Femur (tissue), 1 donor: Measurements from ENCODE around the gene FRMD4B.
"Not testable (repeated sequence)": the region's sequence is repeated elsewhere in the genome, so short reads cannot be mapped to it uniquely, and the experiment has no call there.

Experiments
- DNase-seq: peaks from one replicate; pipeline ENCODE4 v3.0.0-alpha.2; 2017

Gene FRMD4B

DNA sequence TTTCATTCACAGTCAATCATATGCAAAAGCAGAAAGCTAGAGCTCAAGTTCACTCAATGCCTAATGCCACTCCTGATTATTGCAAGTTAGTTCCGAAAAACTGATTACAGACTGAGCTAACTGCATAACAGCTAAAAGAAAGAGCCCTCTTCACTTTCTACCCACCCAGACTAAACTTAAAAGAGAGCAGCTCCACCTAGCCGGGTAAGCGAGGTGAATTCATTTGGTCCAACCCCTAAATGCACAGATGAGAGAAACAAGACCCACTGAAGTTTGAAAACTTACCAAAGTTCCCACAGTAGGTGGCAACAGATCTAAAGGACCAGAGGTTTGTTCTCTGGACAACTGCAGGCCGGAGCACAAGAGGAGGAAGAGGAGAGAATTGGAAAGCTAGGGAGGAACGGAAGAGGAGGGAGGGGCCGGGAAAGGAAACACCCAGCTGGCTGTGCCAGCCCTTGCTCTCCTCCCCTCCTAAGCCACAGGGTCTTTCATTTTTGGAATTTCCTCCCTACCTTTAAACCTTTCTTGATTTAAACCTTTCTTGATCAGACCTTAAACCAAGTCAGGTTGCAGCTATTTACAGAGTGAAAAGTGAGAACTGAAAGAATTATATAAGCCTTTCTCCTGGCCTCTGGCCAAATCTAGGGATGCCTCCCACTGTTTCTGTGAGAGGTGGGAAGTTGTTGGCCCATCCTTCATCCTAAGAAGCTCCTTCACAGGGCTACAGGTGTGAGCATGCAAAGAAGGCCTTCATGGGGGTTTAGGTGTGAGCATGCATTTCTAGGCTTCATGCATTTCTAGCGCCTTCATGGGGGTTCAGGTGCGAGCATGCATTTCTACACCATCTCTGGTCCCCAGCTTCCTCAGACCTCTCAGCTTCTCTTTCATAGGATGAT lies 148.8 kb downstream of the FRMD4B start:
- DNase-seq = no peak

DNA sequence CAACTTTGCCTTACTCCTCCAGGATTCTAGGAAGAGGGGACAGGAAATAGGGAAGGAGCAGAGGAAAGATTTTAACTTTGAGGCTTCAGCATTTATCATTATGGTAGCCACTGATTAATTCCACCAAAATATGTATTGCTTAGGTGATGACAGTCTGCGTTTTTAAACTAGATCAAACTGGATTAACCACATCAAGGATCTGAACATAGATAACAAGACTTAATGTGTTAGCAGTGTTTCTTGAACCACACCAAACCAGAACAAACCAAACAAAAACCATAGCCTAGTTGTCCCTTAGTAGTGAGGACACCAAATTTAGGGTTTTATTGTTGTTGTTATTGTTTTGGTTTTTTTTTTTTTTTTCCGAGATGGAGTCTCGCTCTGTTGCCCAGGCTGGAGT lies 150.0 kb downstream of the FRMD4B start:
- DNase-seq = no peak

DNA sequence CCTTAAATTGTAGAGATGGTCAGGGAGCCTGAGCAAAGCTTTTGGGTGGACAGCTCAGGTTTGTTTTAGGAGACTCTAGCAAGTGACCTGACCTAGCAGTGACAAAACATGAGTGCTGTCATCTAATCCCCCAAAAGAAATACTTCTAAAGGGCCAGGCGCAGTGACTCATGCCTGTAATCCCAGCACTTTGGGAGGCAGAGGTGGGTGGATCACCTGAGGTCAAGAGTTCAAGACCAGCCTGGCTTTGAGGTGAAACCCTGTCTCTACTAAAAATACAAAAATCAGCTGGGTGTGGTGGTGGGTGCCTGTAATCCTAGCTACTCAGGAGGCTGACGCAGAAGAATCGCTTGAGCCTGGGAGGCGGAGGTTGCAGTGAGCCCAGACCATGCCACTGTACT lies 150.7 kb downstream of the FRMD4B start:
- DNase-seq = not testable (repeated sequence)

DNA sequence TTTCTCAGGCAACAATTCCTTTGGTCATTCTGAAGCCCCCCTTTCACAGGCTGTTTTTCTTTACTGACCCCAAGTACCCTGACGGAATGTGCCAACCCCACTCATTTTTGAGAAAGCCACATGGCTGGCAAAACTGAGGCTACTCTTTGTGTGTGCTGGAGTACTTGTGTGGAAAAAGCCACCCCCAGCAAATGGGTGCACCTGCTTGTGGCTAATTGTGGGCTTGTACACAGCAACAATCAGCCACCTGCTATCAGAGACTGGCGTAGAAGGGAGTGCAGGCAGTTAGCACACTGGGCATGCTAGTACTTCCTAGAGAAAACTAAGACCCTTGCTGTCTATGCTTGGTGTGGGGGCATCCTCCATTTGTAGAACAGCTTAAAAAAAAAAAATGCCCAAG lies 153.4 kb downstream of the FRMD4B start:
- no peak for DNase-seq

DNA sequence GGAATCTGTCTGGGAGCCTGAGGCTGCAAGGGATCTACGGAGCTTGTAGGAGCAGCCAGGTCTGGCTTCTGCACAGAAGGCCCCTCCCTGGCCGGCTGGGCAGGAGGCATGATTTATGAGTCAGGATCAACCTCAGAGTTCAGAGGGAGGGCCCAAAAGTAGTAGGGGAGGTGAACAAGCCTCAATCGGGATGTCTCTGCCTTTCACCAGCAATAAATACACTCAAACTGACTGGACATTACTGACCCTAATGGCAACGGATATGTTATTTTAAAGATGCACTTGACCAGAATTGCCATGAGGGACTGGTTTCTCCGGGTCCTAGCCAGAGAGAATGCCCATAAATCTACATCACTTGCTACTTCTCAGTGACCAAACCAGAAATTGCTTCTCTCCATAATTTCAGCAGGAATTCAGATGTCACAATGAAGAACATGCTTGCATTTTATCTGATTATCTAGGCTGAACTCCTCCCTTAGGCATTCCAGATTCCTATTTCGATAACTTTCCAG lies 153.9 kb downstream of the FRMD4B start:
- peak; percentile 41 for DNase-seq

DNA sequence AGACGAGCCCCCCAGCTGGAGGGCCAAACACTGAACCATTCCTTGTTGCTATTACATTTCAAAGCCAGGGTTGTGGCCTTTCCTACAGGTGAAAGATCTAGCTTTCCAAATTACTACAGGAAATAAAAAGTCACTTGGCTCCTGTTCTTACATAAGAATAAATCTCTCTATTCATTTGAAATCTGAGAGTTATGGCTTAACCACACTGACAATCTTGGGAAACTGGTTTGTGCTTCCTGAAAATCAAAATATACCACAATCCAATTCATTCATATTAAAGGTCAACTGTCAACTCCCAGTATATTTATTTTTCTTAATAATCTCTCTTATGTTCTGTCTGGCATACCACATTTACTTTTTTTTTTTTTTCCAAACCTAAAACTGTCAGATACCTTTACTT lies 159.8 kb downstream of the FRMD4B start:
- no peak for DNase-seq

DNA sequence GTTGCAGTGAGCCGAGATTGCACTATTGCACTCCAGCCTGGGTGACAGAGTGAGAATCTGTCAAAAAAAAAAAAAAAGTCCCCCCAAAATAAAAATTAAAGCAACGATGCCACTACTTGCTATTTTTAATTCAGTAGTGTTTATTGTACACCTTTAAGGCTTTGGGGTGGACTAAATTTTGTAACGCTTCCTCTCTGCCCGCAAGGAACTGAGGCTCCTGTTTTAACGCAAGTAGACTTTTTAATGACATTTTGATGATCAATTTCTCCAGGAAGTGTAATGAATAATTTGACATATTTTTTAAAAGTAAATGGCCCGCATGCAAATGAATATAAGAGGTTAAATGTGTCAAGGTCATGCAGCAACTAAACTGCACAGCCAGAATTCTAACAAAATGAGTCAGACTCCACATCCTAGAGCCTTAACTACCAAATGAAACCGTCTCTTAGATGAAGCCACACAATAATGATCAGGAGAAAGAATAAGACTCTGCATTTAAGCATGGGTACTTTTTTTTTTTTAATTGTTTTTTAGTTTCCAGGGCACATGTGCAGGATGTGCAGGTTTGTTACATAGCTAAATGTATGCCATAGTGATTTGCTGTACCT lies 166.7 kb downstream of the FRMD4B start:
- no peak for DNase-seq

DNA sequence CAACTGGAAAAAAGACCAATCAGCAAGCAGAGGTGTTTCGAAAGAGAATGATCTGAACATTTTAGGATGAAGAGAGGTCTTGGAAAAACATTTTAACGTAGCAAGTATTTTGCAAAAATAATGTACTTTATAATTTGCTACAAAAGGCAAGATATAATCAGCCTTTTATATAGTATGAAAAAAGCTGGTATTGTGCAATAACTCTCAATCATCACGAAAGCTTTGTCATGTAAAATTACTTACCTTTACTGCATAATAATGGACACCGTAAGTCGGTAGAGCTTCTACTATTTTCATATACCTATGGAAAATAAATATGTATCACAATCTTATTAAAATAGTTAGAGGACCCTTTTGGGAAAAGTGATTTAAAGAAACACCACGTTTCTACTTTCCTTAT lies 167.8 kb downstream of the FRMD4B start:
- DNase-seq = no peak

DNA sequence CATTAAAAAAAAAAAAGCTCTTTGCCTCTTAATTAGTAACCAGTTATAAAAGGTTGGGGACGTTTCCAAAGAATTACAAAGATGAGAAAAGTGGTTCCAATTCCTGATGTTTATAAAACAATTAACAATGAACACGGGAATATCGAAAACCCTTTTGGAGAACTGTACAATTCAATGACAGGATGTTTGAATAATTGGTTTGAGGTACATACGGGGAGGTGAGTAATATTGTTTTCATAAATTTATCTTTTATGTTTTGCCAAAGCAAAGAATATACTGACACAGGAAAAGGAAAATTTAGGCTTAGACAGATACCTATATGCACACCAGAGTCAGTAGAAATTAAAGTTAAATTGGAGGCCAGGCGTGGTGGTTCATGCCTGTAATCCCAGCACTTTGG lies 168.9 kb downstream of the FRMD4B start:
- no peak for DNase-seq

DNA sequence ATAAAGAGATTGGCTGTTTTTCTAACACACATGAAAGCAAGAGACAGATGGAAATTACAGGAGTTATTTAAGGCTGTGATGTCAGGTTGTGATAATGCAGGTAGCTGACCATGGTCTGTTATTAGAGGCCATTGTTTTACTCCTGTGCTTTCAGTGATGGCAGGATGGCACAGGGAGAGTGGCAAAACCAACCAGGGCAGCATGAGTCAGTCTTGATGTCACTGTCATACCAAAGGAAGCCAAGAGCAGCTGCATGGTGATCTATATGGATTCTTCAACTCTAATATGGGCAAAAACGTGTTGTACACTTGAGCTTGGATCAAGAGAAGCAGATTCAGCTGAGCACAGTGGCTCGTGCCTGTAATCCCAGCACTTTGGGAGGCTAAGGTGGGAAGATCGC lies 171.6 kb downstream of the FRMD4B start:
- DNase-seq = no peak

DNA sequence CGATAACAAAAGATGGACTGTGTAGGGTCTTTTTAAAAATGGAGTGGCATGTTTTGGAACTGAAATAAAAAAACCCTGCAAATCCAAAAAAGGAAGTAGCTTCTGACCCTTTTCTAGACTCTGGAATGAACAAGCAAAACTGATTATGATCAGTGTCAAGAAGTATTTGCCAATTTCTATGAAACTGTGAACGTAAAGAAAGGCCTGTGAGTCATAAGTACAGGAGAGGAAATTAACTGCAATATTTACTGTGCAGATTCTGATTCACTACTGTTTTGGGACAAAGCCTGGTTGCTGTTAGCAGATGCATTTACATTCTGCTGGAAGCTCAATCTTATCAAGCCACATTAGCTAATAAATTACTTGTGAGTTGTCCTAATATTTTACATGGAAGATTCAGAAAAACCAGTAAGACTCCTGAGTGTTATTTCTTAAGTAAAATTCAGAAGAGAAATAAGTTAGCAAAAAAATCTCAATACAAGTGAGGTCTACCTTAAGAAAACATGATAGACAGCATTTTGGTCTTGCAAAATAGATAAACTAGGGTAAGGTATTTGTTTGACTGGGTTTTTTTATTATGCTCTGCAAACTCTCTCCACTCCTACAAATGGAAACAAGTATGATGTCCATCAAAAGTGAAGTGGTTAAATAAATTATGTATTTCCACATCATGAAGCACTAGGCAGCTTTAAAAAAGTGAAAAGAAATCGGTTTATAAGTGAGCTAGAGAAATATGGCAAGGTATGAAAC lies 173.3 kb downstream of the FRMD4B start:
- no peak for DNase-seq

DNA sequence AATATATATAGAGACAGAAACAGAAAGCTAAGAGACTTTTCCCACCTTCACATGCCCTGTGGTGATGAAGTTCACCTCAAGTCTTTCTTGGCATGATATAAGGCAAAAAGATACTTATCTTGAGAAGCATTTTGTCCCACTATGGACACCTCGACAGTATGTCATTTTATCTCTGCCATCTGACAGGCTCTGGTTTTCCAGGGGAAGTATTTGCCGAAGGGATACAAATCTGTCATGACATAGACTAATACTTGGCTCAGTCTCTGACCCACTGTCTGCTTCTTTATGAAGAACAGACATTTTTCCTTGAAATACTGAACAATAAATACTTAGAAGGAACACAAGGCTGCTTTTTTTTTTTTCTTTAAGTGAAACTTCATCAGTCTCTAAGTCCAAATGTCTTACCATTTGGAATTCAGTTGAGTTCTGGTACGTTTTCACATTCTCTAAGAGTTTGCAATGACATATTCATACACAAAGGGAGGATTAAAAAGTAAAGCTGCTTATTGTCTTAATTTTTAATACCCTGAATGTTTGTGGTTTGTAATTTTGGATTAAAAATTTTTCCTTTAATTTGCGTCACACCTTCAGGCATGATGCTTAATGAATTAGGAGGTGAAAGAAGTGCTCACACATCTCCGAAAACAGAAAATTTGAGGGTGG lies 175.7 kb downstream of the FRMD4B start:
- DNase-seq = no peak

DNA sequence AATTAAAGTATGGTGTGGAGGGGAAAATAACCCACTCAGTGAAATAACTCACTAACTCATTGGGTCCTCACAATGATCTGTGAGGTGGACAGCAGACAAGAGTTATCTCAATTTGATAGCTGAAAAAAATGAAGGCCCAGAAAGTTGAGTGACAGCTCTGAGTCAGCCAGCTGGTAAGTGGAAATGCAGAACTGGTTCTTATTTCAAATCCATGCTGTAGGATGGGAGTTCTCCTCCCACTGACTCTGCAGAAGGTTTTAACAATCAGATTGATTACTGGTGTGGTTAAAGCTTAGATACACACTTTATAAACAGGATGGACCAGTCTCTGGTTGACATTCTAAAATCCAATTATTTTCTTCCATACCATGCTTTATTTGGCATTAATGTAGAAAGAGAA lies 176.5 kb downstream of the FRMD4B start:
- no peak for DNase-seq

DNA sequence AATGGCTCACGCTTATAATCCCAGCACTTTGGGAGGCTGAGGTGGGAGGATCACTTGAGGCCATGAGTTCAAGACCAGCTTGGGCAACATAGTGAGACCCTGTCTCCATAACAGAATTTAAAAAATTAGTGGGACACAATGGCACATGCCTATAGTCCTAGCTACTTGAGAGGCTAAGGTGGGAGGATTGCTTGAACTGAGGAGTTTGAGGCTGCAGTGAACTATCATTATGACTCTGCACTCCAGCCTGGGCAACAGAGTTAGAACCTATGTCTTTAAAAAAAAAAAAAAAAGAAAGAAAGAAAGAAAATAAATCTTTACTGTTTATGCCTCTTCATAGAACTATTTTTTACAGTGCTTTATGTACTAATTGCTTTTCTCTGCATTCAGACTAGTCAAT lies 178.9 kb downstream of the FRMD4B start:
- DNase-seq = no peak

DNA sequence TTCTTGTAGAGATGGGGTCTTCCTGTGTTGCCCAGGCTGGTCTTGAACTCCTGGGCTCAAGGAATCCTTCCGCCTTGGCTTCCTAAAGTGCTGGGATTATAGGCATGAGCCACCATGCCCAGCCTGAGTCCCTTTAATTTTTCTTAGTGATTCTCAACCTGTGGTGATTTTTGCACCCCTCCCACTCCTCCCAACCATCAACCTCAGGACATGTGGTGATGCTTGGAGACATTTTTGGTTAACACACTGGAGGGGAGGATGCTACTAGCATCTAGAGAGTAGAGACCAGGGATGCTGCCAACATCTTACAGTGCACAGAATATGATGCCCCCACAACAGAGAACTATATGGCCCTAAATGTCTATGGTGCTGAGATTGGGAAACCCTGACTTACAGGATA lies 180.5 kb downstream of the FRMD4B start:
- DNase-seq = no peak

DNA sequence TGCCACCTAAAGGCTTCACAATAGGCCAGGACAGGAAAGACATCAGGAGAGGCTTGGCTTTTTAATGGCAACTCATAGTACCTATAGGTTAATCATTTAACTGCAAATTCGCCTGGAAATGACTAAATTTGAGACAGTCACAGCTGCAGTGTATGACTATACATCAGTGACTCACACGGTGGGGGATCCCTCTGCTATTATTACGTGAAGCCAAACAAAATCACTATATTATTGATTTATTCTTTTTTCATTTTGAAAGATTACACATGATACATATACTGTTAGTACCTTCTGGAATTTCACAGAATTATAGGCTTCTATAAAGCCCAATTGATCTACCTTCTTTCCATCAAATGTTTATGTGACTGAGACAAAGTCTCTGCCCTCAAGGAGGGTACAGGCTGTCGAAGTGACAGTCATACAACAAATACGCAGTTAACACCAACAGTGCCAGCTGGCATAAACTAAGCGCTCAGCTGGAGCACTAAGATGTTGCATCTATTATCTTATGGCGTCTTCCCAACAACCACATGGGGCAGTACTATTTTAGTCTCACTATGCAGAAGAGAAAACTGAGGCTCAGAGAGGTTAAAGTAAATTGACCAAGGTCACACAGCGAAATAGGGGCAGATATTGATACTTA lies 181.5 kb downstream of the FRMD4B start:
- no peak for DNase-seq

DNA sequence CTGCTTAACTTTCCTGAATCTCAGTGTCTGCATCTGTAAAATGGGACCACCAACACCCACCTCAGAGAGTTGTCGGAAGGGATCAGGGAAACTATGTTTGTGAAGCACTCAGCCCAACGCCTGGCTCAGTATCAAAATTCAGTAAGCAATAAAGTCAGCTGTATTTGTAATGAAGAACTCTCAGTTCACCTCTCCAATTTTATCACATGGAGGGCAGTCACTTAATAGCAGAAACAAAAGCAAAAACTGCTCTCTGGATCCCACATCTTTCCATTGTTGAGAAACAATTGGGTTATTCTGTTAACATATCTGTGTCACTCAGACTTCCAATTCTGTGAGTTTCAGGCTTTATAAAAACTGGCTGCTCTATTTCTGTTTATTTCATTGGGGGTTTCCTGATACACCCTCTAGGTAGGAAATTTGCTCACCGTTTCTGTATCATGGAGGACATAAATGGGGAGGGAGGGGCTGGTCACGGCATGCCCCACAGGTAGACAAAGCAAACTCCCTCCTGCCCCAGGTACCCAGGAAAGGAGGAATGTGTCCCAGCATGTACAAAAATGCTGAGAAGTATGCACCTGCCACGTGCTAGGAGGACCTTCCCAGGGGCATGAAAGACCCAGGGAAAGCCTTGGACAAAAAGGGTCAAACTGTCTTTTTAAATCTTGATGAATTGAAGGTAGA lies 182.1 kb downstream of the FRMD4B start:
- DNase-seq = no peak

DNA sequence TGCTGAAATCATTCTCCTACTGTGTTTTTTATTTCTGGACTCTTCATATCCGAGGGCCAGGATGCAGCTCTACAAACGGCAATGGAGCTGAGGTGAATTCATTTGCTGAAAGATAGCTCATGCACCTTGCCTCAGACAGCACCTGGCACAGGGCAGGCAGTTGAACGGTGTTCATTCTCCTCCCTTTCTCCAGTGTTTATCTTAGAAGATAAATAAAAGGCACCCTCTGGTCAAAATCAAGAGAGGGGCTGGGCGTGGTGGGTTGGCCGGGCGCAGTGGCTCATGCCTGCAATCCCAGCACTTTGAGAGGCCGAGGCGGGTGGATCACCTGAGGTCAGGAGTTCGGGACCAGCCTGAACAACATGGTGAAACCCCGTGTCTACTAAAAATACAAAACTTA lies 184.2 kb downstream of the FRMD4B start:
- no peak for DNase-seq

DNA sequence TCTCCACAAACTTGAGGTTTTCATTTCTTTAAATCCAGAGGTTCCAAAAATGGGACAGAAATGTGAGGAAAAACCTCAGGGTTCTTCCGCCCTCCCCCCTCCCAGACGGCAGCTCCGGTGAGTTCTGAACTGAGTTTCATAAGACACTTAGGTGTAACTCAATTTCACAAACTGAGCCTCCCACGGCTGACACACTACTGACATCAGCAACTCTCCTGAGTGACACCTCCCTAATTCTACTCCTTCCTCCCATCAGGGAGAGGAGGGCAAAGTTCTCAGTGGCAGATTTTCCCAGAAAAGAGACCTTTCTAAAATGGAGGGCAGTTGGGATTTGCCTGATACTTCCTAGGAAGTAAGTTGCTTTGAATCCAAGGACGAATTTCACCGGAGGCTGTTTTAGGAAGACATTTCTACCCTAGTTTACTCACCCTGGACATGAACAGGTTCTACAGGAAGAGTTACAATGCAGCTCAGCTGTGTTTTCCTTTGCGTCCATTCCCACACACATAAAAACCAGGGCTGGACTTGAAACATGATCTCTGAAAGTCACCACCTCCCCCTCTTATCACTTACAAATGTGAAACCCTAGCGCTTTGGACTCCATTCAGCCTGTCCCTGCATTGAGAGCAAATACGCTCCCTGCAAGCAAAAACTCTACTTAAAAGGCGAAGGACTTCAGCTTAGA lies 185.4 kb downstream of the FRMD4B start:
- DNase-seq = no peak

DNA sequence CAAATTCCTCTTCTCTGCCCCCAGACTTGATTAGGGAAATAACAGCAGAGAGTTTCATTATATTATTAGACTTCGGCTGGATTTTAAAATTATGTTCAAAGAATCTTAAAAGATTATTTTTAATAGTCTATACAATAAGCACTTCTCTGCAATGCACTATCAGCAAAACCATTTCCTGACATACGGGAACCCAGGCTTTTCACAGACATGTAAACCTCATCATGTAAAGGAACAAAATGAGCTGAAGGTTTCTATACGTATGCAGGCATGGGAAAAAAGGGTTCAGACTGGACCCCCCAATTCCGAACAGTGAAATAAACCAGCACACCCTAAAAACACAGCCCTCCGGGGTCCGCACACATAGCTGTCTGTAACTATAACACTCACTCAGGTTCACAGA lies 185.9 kb downstream of the FRMD4B start:
- no peak for DNase-seq

DNA sequence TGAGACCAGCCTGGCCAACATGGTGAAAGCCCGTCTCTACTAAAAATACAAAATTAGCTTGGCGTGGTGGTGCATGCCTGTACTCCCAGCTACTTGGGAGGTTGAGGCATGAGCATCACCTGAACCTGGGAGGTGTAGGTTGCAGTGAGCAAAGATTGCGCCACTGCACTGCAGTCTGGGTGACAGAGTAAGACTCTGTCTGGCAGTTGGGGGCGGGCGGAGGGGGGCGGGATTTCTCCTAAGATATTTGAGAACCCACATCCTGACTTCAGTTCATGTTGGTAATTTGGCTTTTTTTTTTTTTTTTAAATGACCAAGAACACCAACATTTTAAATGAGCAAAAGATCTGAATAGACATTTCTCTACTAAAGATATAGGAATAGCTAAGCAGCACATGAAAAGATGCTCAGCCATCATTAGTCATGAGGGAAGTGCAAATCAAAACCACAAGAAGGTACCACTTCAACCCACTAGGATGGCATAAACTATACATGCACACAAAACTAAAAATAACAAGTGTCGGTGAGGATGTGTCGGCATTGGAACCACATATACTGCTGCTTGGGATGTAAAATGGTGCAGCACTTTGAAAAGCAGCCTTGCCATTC lies 187.9 kb downstream of the FRMD4B start:
- DNase-seq = no peak
